HG03159 (cell line): Measurements from ENCODE around the gene SLC8A3.

Experiments used
- ATAC-seq: cut with Tn5 transposase; IDR thresholded peaks from one replicate; pipeline ENCODE4 v1.9.1; 2021; ENCODE audit warnings: mild to moderate bottlenecking, moderate library complexity; ENCODE audit not compliant: unreplicated experiment

Gene SLC8A3

DNA sequence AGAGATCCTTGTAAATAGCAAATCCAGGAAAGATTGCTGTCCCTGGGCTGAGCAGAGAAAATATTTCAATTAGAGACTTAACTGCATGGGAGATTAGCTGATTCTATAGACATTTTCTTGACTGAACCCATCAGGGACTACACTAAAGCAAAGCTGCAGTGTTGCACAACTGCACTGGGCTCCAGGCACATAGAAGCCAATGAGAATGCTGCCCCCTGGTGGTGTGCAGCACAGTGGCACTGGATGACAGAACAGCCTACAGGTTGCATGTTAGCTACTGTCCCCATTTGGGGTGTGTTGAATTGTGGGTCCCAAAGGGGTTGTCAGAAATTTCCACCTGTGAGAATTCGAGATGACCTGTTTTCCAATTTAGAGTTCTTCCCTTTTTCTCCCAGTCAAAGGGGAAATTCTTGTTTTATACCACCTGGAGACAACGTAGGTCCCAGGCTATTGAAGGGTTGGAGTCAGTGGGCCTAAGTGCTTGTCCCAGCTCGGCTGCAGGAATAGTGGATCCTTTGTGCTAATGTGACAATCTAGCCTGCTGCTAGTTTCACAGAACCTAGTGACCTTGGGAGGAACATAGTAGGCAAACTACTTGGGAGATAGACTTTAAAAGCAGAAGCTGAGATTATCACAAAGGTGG lies 114.7 kb downstream of the SLC8A3 start:
- no peak for ATAC-seq

DNA sequence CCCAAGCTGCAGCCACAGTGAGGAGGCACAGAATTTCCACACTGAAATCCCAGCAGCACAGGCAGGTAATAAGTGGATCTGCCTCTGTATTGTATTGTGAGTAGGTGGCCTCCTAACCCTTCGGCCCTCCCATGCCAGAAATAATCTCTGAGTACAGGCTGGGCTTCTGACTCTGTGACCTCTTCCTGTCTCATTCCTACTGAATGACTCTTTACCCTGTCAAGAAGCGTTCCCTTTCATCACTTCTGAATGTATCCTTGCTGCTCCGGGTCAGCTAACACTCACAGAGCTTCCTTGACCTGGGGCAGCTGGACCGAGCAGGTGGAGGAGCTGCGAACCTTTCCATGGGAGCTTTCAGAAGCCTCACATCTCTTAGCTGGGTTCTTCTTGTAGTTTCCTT lies 119.6 kb downstream of the SLC8A3 start:
- ATAC-seq: no peak

DNA sequence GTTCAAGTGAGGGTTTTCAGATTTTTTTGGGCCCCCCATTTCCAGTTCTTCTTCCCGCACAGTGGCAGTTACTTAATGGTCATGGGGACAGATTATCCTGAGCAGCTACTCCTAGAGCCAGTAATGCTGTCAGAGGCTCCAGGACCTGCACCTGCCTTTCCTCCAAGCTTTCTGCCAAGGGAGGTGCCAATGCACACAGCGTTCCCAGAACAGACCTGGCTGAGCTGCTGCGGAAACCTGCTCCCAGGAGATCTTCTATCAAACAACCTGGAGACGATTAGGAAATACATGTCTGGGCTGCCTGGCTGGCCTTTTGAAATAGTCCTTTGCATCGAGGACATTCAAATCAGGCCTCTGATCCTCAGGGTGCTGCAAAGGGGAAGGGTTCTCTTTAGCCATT lies 120.9 kb downstream of the SLC8A3 start:
- no peak for ATAC-seq

DNA sequence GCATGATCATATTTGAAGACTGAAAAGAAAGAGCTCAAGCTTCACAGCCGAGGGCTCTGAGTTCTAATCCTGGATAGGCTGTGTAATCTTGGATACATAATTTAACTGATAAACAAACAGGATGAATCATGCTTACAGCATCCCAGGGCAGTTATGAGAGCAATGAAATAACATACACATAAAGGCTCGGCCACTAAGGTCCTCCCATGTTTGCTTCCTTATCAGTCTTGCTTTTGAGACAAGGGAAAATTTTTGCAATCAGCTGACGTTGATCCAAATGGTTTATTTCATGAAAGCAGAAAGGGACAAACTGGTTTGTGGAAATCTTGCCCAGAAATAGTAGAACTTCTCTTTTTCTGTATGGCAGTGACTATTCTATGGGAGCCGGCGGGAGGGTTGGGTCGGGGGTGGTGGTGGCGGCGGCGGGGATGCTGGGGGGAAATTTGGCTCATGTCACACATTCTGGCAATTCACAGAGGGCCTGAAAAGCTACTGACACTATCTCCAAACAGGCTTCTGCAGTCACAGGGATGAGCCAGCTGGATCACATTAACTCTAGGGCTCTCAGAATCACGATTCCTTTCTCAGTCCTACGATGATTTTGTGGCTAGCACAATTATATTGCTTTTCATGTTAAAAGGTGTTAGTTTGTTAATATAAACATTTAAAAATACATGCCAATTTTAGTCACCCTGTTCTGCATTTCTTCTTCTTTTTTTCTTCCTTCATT lies 124.5 kb downstream of the SLC8A3 start:
- no peak for ATAC-seq

DNA sequence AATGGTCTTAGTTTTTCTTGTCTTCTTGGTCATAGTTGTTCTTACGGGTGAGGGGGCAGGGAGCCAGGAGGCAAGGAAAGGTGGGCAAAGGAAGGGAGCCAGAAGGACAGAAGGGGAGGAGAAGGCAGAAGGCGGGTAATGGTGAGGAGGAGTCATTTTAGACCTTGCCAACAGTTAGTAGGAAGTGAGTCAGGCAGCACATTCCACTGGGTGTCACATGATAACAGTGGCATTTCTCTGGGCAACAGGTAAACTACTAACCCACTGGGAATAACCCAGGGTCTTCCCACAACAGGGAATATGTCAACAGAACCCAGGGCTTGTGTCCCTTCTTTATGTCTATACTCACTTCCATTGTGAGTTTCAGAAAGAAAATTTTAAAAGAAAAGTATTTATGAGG lies 127.6 kb downstream of the SLC8A3 start:
- ATAC-seq: no peak

DNA sequence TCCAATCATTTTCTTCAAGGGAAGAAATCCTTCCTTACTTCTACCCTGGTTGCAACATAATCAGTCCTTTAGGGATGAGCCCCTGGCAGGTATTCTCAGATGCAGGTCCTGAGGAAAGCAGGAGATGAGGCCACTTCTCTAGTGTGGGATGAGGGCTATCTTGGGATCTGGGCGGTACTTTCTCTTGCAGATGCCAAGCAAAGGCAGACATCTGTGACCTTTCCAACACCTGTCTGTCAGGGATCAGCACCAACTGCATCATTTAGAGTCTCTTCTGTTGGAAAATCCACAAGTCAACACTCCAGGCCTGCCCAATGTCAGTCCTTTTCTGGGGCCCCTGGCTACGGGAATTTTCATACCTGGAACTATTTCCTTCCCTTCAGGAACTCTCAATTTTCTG lies 129.2 kb downstream of the SLC8A3 start:
- ATAC-seq: no peak

DNA sequence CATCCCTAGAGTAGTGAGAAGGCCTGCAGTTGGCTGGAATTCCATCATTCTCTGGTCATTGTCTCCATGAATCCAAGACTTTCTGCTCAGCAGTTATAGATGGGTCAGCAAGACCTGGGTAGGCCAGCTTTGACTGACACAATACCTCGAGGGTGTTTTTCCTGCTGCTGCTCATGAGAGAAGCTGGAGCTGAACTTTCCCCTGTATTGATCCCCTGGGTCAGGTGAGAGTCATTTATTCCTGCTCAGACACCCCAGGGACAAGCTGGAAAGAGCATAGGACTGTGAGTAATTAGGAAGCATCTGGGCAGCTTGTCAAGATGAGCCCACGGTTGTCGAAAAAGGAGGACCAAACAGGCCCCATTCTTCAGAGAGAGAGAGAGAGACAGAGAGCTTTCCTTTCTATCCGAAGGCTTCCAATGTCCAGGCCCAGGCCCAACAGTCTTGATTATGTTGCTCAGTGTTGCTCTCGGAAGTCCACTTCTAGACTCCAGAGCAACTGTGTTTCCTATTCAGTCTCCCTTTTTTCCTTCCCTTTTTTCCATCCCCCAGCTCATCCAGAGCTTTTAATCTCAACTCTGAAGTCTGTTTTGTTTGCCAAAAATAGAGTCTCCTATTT lies 131.1 kb downstream of the SLC8A3 start:
- ATAC-seq: no peak

DNA sequence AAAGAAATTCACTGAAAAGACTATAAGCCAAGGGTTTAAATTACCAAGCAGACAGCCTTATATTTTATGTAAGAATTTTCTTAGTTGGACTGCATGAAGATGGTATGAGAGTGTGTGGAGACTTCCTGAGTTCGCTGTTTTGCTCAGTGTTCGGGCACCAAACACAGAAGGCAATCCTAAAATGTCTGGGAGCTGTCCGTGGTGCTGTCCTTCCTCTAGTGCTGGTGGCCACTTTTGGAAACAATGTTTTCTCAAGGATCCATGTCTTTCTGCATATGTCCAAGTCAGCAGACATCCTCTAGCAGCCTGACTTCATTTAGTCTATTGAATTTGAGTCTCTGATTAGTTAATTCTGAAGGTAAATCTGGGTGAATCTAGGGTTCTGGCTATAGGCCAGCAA lies 135.8 kb downstream of the SLC8A3 start:
- ATAC-seq: no peak

DNA sequence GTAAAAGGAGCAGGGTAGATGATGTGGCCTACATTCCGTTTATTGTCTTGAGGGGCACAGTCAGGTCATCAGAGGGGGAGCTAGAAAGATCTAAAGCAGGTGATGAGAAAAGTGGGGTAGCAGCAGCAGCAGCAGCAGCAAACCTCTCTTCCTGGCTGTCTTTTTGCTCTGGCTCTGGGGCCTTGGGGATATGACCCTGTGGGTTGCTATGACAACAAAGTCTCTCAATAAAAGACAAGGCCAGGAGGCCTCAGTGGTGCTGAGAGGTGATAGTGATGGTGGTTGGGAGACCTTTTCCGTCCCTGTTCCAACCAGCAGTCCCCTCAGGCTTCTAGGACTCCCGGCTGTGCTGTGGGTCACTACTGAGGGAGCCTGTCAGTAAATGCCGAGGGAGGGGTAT lies 138.6 kb downstream of the SLC8A3 start:
- ATAC-seq: no peak

DNA sequence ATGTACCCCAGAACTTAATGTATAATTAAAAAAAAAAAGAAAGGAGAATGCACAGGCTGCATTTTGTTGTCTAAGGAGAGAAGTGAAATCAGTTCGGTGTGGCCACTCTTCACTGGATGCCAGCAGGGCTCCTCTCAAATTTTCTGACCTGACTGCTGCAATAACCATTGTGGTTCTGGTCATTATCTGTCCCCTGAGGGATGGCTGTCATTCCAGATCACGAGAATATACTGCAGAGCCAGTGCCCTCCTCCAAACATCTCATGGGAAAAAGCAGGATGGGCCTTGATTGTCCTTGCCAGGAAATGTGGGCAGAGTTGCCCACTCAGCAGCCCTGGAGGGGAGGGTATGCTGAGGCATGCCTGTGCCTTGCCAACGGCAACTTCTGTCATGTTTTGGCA lies 139.1 kb downstream of the SLC8A3 start:
- no peak for ATAC-seq

DNA sequence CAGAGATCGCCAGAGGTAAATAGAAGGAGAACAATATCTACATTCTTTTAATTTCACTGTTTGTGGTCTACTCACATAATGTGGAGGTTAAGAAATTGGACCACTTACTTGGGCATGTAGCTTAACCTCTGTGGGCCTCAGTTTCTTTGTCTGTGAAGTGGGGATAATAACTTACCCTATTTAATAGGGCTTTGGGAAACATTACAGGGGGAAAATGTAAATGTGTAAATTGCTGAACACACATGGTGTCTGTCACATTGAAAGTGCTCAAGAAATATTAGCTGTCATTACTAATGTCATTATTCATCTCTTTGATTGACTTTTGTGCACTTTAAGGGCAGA lies 140.5 kb downstream of the SLC8A3 start:
- no peak for ATAC-seq

DNA sequence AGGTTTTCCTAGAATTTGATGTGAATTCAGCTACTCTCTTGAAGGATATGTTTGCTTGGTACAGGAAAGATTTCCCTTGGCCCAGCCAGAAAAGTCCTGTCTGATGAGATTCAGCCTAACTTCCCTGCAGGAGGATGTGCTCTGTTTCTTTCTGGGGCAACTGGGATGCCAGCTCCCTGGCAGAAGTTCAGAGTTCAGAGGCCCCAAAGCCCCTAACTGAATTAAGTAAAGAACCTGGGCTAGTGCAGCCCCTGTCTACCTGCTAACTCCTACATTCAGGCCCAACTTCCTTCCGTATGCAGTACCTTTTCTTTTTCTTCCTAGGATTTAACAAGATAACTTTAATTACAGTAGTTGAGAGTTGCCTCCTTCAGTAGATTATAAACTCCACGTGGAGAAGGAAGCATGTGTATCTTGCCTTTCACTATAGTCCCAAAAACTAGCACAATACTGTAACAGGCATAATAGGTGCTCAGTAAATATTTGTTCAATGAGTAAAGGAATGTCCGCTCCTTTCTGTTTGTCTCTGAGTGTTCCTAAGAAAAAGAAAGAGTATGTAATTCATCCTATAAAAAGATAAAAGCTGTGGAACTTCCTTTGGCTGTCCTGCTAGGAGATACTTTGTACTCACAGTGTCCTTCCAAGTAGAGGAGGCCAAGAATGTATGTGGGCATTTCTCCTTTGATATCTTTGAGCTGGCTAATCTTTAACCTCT lies 141.0 kb downstream of the SLC8A3 start:
- no peak for ATAC-seq

DNA sequence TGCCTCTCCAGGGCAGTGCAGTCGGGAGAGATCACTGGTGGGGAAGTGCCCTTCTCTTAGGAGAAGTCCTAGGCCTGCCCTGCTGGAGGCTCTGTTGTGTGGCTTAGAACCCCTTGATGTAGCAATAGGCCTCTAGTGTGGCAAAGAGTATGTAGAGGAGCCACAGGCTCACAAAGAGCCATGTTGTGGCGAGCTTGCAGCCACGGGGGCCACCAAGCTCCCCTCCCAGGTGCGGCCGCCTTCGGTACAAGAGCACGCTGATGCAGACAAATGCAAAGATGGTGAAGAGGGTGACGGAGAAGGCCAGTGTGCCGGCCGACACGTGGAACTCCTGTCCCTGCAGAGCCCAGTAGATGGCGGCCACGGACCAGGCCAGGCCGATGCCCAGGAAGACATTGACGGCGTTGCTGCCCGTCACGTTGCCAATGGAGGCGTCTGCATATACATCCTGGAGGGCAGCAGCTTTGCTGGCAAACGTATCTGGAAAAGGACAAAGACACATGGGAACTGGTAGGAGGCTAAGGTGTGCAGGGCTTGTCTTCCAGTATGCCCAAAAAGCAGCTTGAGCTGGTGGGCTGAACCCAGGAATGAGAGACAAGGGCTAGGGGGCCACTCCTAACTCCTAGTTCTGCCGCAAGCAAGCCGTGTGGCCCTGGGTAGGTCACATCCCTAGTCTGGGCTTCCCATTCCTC lies 142.8 kb downstream of the SLC8A3 start:
- no peak for ATAC-seq

DNA sequence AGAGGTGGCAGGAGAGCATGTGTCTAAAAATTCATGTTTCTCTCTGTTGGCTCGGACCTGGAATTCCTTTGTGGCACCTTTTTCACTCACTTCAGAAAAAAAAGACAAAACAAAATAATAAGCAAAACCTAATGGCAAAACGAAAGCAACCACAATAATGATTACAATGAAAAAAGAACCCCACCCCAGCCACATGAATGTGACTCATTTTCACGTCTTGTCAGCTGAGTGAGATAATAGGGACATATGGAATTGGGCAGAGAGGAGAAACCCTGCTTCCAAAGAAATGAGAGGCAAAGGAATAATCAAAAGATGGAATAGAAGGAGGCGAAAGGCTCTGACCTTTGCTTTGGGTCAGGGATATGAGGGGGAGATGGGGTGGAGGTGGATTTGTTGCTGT lies 143.4 kb downstream of the SLC8A3 start:
- no peak for ATAC-seq

DNA sequence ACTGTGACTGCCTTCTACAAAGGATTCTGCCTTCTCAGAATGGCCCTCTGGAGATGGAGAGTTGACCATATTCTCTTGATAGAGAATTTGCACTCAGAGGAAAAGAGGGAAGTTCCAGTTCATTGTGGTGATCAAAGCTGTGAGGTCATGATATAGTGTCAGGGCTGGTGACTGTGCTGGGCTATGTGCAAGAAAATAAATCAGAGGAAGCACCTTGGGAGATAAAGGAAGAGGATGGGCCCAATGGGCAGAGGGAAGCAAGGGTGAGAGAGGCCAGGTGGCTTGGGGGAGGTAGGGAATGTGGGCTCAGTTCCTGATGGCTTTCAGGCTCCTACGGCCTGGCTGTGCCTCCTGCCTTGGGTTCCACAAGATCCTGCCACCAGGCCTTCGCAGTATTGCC lies 145.8 kb downstream of the SLC8A3 start:
- no peak for ATAC-seq

DNA sequence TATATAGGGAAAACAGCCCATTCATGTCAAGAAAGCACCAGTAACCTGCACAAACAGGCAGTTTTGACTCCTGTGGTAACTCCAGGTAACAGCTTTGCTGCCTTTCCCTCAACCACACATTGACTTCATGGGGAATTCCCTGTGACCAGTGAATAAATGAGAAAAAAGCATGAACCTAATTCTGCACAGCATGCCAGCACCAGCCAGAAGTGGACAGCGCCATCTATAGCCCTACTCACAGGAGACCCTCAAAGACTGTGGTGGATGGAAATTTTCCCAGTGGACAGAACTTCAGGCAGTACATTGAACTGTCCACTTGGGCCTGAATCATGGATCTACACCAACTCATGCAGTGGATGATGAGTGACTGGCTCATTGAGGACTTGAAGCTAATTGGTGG lies 152.1 kb downstream of the SLC8A3 start:
- ATAC-seq: no peak

DNA sequence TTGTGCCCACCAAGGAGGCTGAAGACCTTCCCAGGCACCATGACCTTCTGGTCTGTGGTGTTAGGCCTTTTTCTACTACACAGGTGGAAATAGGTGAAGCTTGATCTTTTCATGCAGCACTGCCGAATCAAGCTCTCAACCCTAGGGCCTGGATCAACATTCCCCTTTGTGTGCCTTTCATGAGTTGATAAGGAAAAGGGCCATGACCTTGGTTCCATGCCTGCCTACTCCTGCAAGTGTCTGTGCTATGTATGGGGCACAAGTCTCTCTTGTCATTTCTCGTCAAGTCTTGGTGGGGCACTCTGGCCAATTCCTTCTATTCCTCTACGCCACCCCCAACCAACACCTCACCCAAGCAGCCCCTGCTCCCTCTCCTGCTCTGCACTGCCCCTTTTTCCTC lies 154.5 kb downstream of the SLC8A3 start:
- ATAC-seq: no peak

DNA sequence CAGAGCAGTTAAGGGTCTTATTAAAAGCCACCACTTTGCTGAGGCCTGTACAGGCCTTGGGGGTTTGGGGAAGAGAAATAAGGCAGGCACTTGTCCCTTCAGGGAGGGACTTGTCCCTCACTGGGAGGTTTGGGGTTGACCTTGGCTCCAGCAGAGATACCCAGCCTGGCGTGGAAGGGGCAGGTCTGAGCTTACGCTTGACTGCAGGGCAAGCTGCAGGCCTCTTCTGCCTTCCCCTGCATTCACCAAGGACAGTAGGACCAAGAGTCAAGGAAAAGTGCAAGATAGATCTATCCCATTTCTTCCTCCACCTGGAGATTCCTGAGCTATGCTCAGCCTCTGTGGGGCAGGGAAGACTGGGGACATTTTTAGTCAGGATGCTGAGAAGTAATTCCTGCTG lies 155.2 kb downstream of the SLC8A3 start:
- ATAC-seq: no peak

DNA sequence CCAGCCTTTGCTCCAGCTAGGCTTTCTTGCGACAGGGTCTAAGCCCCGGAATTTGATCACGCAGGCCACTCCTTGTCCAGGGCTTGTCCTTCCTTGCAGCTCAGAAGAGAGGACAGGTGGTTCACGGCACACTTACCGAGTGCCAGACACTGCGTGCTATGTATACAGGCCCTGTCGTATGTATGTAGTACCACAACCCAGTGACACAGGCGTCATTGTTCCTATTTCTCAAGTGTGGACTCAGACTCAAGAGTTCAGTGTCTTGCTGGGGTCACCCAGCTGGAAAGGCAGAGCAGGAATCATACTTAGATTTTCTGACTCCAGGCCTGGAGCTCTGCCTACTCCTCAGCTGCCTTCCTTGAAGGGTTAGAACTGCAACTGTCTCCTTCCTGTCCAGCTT lies 155.6 kb downstream of the SLC8A3 start:
- ATAC-seq: no peak

DNA sequence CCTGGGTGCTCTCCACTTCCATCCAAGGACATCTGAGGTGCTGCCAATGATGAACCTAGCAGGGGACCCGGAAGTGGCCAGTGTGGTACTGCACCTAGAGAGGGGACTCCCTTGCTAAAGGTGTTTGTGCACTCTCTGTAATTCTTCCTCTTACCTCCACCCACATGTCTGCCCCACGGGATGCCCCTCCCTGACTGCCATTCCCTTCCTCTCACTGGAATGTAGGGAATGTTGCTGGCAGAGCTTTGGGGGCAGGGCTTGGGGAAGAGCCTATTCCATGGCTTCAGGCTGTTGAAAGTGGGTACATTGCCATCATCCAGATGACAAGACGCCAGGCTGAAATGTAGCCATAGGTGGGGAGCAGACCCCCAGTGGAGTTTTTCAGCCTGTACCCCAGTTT lies 156.3 kb downstream of the SLC8A3 start:
- no peak for ATAC-seq

DNA sequence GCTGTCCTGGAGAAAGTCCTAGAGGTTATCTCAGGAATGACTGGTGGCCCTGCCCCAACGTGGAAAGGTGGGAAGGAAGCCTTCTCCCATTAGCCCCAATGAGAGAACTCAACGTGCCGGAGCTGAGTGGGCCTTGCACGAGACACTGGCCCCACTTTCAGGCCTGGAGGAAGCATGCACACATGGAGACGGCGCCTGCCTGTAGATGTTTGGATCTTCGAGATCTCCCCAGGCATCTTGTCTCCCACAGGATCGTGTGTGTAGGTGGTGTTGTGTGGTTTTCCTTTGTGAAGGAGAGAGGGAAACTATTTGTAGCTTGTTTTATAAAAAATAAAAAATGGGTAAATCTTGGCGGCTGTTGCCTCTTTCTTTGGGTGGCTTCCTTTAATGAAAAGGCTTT lies 156.7 kb downstream of the SLC8A3 start:
- no peak for ATAC-seq
